PC-9 (cell line): ENCODE measurements around the gene IL17RA. TPM values are rescaled to one million over a fixed set of nuclear protein-coding genes. Genes with fewer than 3 reads are reported as not detected.

Experiments
- BruUV-seq: library from RNA; stranded (reverse); fragments of 400-500 nt; replicated peaks from 2 replicates; lab custom pipeline; 2021; lab: Mats Ljungman, UMichigan
- CTCF ChIA-PET: fragments of 300-600 bp; sonication (Branson Sonifier 250); formaldehyde crosslinking; loops from one replicate; lab custom pipeline; 2022; ENCODE audit warnings: antibody characterized with exemption; lab: Charles Lee
- POLR2A ChIA-PET: fragments of 300-600 bp; sonication (Branson Sonifier 250); formaldehyde crosslinking; loops from one replicate; lab custom pipeline; 2022; ENCODE audit warnings: antibody characterized with exemption; ENCODE audit not compliant: unreplicated experiment; lab: Charles Lee
- DNase-seq, 2 experiments: peaks; one replicate each; pipeline versions ENCODE4 v3.0.0 to v3.0.0-alpha.2; 2015 to 2022; ENCODE audit warnings: mixed read lengths in 1 of 2
- H2AFZ ChIP-seq: fragments of 200-600 bp; sonication (generic); 2 replicates; pipeline ENCODE4 v1.8.1; 2017; ENCODE audit warnings: antibody characterized with exemption
- H3F3A ChIP-seq: fragments of 200-600 bp; sonication (generic); 2 replicates; pipeline ENCODE4 v1.8.1; 2017; ENCODE audit warnings: antibody characterized with exemption, mild to moderate bottlenecking, low read depth; ENCODE audit not compliant: insufficient read depth
- H3K27ac ChIP-seq: fragments of 200-600 bp; sonication (generic); 2 replicates; pipeline ENCODE4 v1.6.1; 2016; ENCODE audit warnings: mixed run types
- H3K27me3 ChIP-seq: fragments of 200-600 bp; sonication (generic); 2 replicates; pipeline ENCODE4 v1.6.1; 2016; ENCODE audit warnings: low read depth, mixed run types; ENCODE audit not compliant: insufficient read depth
- H3K36me3 ChIP-seq: fragments of 200-600 bp; sonication (generic); 2 replicates; pipeline ENCODE4 v1.6.1; 2016; ENCODE audit warnings: low read depth, mixed run types
- H3K4me1 ChIP-seq: fragments of 200-600 bp; sonication (generic); replicated peaks from 2 replicates; pipeline ENCODE4 v1.6.1; 2016; ENCODE audit warnings: mixed run types; ENCODE audit not compliant: insufficient read depth
- H3K4me2 ChIP-seq: fragments of 200-600 bp; sonication (generic); 2 replicates; pipeline ENCODE4 v1.6.1; 2017; ENCODE audit warnings: mixed run types
- H3K4me3 ChIP-seq: fragments of 200-600 bp; sonication (generic); 2 replicates; pipeline ENCODE4 v1.6.1; 2016; ENCODE audit warnings: mixed run types
- H3K79me2 ChIP-seq: fragments of 200-600 bp; sonication (generic); 2 replicates; pipeline ENCODE4 v1.6.1; 2017; ENCODE audit warnings: low read depth, mixed run types
- H3K9me2 ChIP-seq: fragments of 200-600 bp; sonication (generic); 2 replicates; pipeline ENCODE4 v1.8.1; 2017; ENCODE audit warnings: mild to moderate bottlenecking; ENCODE audit not compliant: insufficient read depth
- H3K9me3 ChIP-seq: fragments of 200-600 bp; sonication (generic); 2 replicates; pipeline ENCODE4 v1.8.1; 2016; ENCODE audit warnings: low read depth; ENCODE audit not compliant: insufficient read depth
- H4K20me1 ChIP-seq: fragments of 200-600 bp; sonication (generic); 2 replicates; pipeline ENCODE4 v1.8.1; 2017; ENCODE audit not compliant: insufficient read depth
- EZH2 ChIP-seq: fragments of 200-600 bp; sonication (generic); IDR thresholded peaks from 2 replicates; pipeline ENCODE4 v1.8.0; 2017; ENCODE audit warnings: antibody characterized with exemption, low read depth
- intact Hi-C: fragments of 100-400 bp; cut with micrococcal nuclease; formaldehyde crosslinking; loops from one replicate; pipeline ENCODE4 v1.10.0; 2022; ENCODE audit not compliant: unreplicated experiment
- total RNA-seq: library from RNA; stranded (reverse); gene quantifications from 2 replicates; pipeline ENCODE4 v1.2.3, GENCODE V29; 2021
- TF ChIP-seq, protein P1 (sequence below): fragments of 200-600 bp; sonication (generic); conservative IDR thresholded peaks from 2 replicates; pipeline ENCODE4 v1.6.1; 2017; ENCODE audit warnings: mixed run types, antibody characterized with exemption, mild to moderate bottlenecking, moderate library complexity

IL17RA gene
- total RNA-seq, 1 experiment from 2014 or later: 8.2 TPM

DNA sequence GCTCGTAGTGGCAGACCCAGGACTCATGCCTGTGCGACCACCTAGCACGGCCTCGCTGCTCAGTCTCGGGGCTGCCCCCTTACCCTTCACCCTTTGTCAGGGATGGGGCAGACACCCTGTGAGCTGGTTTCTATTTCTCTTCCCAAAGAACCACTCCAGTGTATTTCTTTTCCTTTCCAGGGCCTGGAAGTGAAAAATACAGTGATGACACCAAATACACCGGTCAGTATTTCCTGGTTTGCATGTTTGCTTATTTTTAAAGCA, 22.7 kb downstream of the IL17RA start:
- H3K36me3 ChIP-seq: no peaks in the 10 kb centered on the region
- H3K27ac ChIP-seq: no peak overlapping the region
- no peak overlapping the region for H3K4me2 ChIP-seq
- intact Hi-C loops: no loop called here
- no peaks in the 10 kb centered on the region for H3K9me3 ChIP-seq
- H3K27me3 ChIP-seq: no peaks in the 10 kb centered on the region
- no peak overlapping the region for H3K4me3 ChIP-seq
- H3K9me2 ChIP-seq: no peaks in the 10 kb centered on the region
- H3K4me1 ChIP-seq: no peaks in the 10 kb centered on the region
- H2AFZ ChIP-seq: no peak overlapping the region
- H4K20me1 ChIP-seq: no peaks in the 10 kb centered on the region
- ChIA-PET CTCF (no interaction called here), POLR2A (no interaction called here)
- TF ChIP-seq EZH2: no peak
- TF ChIP-seq, protein P1, sequence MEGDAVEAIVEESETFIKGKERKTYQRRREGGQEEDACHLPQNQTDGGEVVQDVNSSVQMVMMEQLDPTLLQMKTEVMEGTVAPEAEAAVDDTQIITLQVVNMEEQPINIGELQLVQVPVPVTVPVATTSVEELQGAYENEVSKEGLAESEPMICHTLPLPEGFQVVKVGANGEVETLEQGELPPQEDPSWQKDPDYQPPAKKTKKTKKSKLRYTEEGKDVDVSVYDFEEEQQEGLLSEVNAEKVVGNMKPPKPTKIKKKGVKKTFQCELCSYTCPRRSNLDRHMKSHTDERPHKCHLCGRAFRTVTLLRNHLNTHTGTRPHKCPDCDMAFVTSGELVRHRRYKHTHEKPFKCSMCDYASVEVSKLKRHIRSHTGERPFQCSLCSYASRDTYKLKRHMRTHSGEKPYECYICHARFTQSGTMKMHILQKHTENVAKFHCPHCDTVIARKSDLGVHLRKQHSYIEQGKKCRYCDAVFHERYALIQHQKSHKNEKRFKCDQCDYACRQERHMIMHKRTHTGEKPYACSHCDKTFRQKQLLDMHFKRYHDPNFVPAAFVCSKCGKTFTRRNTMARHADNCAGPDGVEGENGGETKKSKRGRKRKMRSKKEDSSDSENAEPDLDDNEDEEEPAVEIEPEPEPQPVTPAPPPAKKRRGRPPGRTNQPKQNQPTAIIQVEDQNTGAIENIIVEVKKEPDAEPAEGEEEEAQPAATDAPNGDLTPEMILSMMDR: no peak
- no peak for DNase-seq
- H3F3A ChIP-seq: no peaks in the 10 kb centered on the region
- BruUV-seq: no TSS peak
- H3K79me2 ChIP-seq: no peaks in the 10 kb centered on the region

DNA sequence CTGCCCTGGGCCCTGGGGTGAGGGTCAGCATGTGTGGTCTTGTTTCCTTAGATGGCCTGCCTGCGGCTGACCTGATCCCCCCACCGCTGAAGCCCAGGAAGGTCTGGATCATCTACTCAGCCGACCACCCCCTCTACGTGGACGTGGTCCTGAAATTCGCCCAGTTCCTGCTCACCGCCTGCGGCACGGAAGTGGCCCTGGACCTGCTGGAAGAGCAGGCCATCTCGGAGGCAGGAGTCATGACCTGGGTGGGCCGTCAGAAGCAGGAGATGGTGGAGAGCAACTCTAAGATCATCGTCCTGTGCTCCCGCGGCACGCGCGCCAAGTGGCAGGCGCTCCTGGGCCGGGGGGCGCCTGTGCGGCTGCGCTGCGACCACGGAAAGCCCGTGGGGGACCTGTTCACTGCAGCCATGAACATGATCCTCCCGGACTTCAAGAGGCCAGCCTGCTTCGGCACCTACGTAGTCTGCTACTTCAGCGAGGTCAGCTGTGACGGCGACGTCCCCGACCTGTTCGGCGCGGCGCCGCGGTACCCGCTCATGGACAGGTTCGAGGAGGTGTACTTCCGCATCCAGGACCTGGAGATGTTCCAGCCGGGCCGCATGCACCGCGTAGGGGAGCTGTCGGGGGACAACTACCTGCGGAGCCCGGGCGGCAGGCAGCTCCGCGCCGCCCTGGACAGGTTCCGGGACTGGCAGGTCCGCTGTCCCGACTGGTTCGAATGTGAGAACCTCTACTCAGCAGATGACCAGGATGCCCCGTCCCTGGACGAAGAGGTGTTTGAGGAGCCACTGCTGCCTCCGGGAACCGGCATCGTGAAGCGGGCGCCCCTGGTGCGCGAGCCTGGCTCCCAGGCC, 23.7 kb downstream of the IL17RA start:
- TF ChIP-seq, protein P1: no peak
- TF ChIP-seq EZH2: no peak

DNA sequence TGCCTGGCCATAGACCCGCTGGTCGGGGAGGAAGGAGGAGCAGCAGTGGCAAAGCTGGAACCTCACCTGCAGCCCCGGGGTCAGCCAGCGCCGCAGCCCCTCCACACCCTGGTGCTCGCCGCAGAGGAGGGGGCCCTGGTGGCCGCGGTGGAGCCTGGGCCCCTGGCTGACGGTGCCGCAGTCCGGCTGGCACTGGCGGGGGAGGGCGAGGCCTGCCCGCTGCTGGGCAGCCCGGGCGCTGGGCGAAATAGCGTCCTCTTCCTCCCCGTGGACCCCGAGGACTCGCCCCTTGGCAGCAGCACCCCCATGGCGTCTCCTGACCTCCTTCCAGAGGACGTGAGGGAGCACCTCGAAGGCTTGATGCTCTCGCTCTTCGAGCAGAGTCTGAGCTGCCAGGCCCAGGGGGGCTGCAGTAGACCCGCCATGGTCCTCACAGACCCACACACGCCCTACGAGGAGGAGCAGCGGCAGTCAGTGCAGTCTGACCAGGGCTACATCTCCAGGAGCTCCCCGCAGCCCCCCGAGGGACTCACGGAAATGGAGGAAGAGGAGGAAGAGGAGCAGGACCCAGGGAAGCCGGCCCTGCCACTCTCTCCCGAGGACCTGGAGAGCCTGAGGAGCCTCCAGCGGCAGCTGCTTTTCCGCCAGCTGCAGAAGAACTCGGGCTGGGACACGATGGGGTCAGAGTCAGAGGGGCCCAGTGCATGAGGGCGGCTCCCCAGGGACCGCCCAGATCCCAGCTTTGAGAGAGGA, 24.5 kb downstream of the IL17RA start:
- Histone ChIP-seq H3K4me1 (no peaks in the 10 kb centered on the region), H3K9me2 (no peaks in the 10 kb centered on the region), H3K27me3 (no peaks in the 10 kb centered on the region), H3K79me2 (no peaks in the 10 kb centered on the region), H3K36me3 (no peaks in the 10 kb centered on the region), H2AFZ (no peak overlapping the region), H3F3A (no peaks in the 10 kb centered on the region), H3K4me3 (no peak overlapping the region), H3K9me3 (no peaks in the 10 kb centered on the region), H3K4me2 (no peak overlapping the region), H4K20me1 (no peaks in the 10 kb centered on the region), H3K27ac (no peak overlapping the region)
- DNase-seq: no peak
- POLR2A ChIA-PET: no interaction called here
- BruUV-seq: no TSS peak
- CTCF ChIA-PET: no interaction called here
- TF ChIP-seq, protein P1: no peak
- no peak for TF ChIP-seq EZH2
- intact Hi-C loops: no loop called here

More for the DNA sequence above, 23.7 kb downstream of the IL17RA start:
- Histone ChIP-seq H3K4me1 (no peaks in the 10 kb centered on the region), H3K27ac (no peak overlapping the region), H3K36me3 (no peaks in the 10 kb centered on the region), H3K27me3 (no peaks in the 10 kb centered on the region), H3F3A (no peaks in the 10 kb centered on the region), H3K9me3 (no peaks in the 10 kb centered on the region), H3K4me3 (no peak overlapping the region), H2AFZ (no peak overlapping the region), H3K9me2 (no peaks in the 10 kb centered on the region), H3K4me2 (no peak overlapping the region), H3K79me2 (no peaks in the 10 kb centered on the region), H4K20me1 (no peaks in the 10 kb centered on the region)
- intact Hi-C loops: no loop called here
- DNase-seq: no peak
- BruUV-seq: no TSS peak
- ChIA-PET CTCF (no interaction called here), POLR2A (no interaction called here)
